Adrenal gland (tissue), 12 donors: Measurements from ENCODE around the gene HAUS7. TPM values are rescaled to one million over a fixed set of nuclear protein-coding genes. Genes with fewer than 3 reads are reported as not detected.

Experiments
- DNase-seq, 7 donors: peaks; one replicate each; pipeline ENCODE4 v3.0.0-alpha.2; 2019 to 2020
- H3K27ac ChIP-seq, 5 donors: fragments of 200-600 bp; sonication (generic) in 4 of 5; 1 replicate in 3 of 5; 2 replicates in 2 of 5; pipeline versions ENCODE4 v1.5.1 to v1.8.0; 2016 to 2020; ENCODE audit warnings: mild to moderate bottlenecking in 1 of 5
- H3K27me3 ChIP-seq: fragments of 200-600 bp; 2 replicates; pipeline ENCODE4 v1.8.0; 2021
- H3K36me3 ChIP-seq, 2 donors: fragments of 200-600 bp; replicated peaks in 1 of 2; 1 replicate in 1 of 2; 2 replicates in 1 of 2; pipeline versions ENCODE4 v1.5.1 to v1.8.0; 2018 to 2022
- H3K4me1 ChIP-seq, 2 donors: fragments of 200-600 bp; replicated peaks in 1 of 2; 1 replicate in 1 of 2; 2 replicates in 1 of 2; pipeline versions ENCODE4 v1.5.1 to v1.8.0; 2018 to 2021
- H3K4me3 ChIP-seq, 4 donors: fragments of 200-600 bp; sonication (generic) in 3 of 4; one replicate each; pipeline ENCODE4 v1.5.1; 2016 to 2018
- H3K9me3 ChIP-seq, 3 donors: fragments of 200-600 bp; sonication (generic) in 1 of 3; replicated peaks in 1 of 3; 1 replicate in 2 of 3; 2 replicates in 1 of 3; pipeline versions ENCODE4 v1.5.1 to v1.8.0; 2016 to 2021
- POLR2A ChIP-seq, 2 donors: fragments of 450-650 bp; IDR thresholded peaks; one replicate each; pipeline ENCODE4 v1.6.1; 2017; ENCODE audit warnings: antibody characterized with exemption in 2 of 2, mild to moderate bottlenecking in 2 of 2, moderate library complexity in 1 of 2
- WGBS, 4 donors: extraction: QIAGEN DNeasy Blood & Tissue Kit in 2 of 4; methylation state at CpG; one replicate each; pipeline versions ENCODE4 v1.1.5 to v1.1.7; 2013 to 2017; 5-methylcytosine and 5-hydroxymethylcytosine counted together
- intact Hi-C, 2 donors: fragments of 100-400 bp; cut with DNase I; formaldehyde crosslinking; loops; one replicate each; pipeline versions ENCODE4 v1.14.1 to v1.15.0; 2022 to 2023
- polyA plus RNA-seq, 3 donors: library from polyadenylated mRNA; stranded (reverse); fragments of 200-250 nt in 2 of 3; fragments of 350-450 nt in 1 of 3; fragmentation: Illumina TruSeq in 1 of 3; extraction: RNeasy Lipid Tissue Mini Kit (QIAGEN cat#74804) in 1 of 3; gene quantifications; one replicate each; pipeline ENCODE4 v1.2.3, GENCODE V29; 2013 to 2014
- total RNA-seq, 9 donors: library from RNA; depleted of rRNA in 4 of 9; stranded (reverse); fragments of >200 nt in 4 of 9; fragments of 120-200 nt in 1 of 9; fragmentation: NEBNext Ultra II Directional in 1 of 9; extraction: Animal tissue kit (Norgen Biotek cat#: 25700) in 1 of 9; gene quantifications; one replicate each; pipeline versions ENCODE4 v1.1.0 to v1.2.4, GENCODE V29; 2013 to 2023
- TF ChIP-seq, protein P1 (sequence below), 6 experiments: fragments of 450-650 bp in 4 of 6; fragments of 200-600 bp in 2 of 6; sonication (generic) in 1 of 6; IDR thresholded peaks; 1 replicate in 5 of 6; 2 replicates in 1 of 6; pipeline versions ENCODE4 v1.5.1 to v1.8.0; 2016 to 2021; ENCODE audit warnings: antibody characterized with exemption in 6 of 6, mild to moderate bottlenecking in 2 of 6, moderate library complexity in 1 of 6
- donor health status: healthy with polysubstance abuse.
- donor health status: Bipolar disorder and iron deficiency.
- donor health status: DM: yes; HTN: yes; CAD: no.
- donor health status: DM: no; HTN: no; CAD: no.
- donor health status: DM: no; HTN: no; CAD: no.
- donor health status: DM: yes; HTN: yes; CAD: no.

Gene HAUS7
- total and polyA plus RNA-seq, 12 donors = 7.3 to 111 (median 19.3) TPM

DNA sequence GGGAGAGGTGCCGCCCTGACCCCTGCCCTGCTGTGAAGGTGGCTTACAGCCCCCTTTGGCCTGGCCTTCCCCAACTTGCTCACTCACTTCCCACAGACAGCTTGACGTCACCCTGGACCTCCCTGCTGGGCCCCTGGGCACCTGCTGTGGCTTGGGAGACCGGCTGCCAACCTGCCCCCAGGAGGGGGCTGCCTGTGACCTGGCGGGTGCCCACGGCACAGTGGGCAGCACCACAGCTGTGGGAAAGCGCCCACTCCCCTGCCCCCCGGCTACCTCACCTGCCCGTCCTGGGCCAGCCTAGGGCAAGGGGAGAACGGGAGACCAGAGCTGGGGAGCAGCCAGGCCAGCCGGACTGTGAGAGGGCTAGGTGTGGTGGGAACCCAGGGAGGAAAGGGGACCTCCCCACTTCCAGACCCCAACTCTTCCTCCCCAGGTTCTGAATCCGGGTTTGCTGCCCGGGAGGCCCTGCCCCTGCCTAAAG, 61.5 kb downstream of the HAUS7 start:
- H3K4me3 ChIP-seq = no peak overlapping the region
- no peak for DNase-seq
- no peaks in the 10 kb centered on the region for H3K9me3 ChIP-seq
- TF ChIP-seq, protein P1, sequence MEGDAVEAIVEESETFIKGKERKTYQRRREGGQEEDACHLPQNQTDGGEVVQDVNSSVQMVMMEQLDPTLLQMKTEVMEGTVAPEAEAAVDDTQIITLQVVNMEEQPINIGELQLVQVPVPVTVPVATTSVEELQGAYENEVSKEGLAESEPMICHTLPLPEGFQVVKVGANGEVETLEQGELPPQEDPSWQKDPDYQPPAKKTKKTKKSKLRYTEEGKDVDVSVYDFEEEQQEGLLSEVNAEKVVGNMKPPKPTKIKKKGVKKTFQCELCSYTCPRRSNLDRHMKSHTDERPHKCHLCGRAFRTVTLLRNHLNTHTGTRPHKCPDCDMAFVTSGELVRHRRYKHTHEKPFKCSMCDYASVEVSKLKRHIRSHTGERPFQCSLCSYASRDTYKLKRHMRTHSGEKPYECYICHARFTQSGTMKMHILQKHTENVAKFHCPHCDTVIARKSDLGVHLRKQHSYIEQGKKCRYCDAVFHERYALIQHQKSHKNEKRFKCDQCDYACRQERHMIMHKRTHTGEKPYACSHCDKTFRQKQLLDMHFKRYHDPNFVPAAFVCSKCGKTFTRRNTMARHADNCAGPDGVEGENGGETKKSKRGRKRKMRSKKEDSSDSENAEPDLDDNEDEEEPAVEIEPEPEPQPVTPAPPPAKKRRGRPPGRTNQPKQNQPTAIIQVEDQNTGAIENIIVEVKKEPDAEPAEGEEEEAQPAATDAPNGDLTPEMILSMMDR (IDR thresholded peaks at IDR 0.05) = no peak
- TF ChIP-seq POLR2A (IDR thresholded peaks at IDR 0.05) = no peak
- H3K4me1 ChIP-seq = peaks cover 0 to 4% of the 10 kb centered on the region in 2 donors
- H3K27ac ChIP-seq = peak overlapping the region in 1 of 5 donors; percentile 29
- intact Hi-C loops = no loop called here
- H3K36me3 ChIP-seq = no peaks in the 10 kb centered on the region
- 84 to 97% (median 94%) methylated on average over 6 to 12 of the region's 12 CpGs; no CpG with 5 or more reads in 1 of the 4 donors for WGBS, 4 donors
- no peaks in the 10 kb centered on the region for H3K27me3 ChIP-seq

DNA sequence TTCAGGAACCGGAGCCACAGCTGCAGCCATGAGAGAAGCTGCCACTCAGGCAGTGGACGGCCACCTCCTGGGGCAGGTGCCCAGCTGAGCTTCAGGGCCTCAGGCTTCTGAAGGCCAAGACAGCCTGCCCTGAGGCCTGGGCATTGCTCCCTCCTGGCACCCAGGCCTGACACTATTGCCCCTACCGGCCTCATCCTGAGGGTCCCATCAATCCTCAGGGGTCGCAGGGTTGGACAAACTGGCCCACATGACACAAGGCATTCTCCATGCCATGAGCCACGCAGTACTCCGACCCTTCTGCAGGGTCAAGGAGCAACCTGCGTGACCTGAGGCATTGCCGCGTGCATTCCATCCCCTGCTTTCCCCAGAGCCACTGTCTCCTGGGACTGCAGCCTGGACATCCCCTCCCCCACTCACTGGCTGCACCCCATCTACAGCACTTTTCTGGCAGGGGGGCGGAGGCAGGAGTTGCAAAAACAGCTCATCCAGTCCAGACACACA, 62.1 kb downstream of the HAUS7 start:
- H3K36me3 ChIP-seq = no peaks in the 10 kb centered on the region
- WGBS, 4 donors = 75 to 84% (median 80%) methylated on average over 8 to 10 of the region's 10 CpGs; no CpG with 5 or more reads in 1 of the 4 donors
- H3K27me3 ChIP-seq = no peaks in the 10 kb centered on the region
- DNase-seq = no peak
- TF ChIP-seq POLR2A (IDR thresholded peaks at IDR 0.05) = no peak
- TF ChIP-seq, protein P1 (IDR thresholded peaks at IDR 0.05) = no peak
- H3K9me3 ChIP-seq = no peaks in the 10 kb centered on the region
- H3K4me3 ChIP-seq = no peak overlapping the region
- no peak overlapping the region for H3K27ac ChIP-seq
- peaks cover 0 to 4% of the 10 kb centered on the region in 2 donors for H3K4me1 ChIP-seq
- intact Hi-C loops = no loop called here

DNA sequence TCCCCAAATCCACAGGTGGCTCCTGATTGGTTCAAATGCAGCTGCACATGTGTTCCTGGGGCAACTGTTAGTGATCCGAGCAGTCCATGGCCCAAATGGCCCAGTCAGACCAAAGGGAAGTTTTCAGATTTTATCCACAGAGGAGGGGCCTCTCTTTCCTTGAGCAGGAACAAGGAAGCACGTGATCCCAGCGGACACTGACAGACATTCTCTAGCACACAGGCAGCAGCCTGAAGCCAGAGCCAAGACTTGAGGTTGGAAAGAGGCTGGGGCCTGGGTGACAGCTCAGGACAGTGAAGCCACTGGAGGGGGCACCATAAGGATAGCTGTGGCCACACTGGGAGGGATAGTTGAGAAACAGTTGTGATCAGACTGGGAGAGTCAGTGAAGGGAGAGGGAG, 62.6 kb downstream of the HAUS7 start:
- WGBS, 4 donors = 65 to 81% (median 75%) methylated on average over 3 of the region's 3 CpGs
- no peaks in the 10 kb centered on the region for H3K27me3 ChIP-seq
- TF ChIP-seq, protein P1 (IDR thresholded peaks at IDR 0.05) = no peak
- TF ChIP-seq POLR2A (IDR thresholded peaks at IDR 0.05) = no peak
- peaks cover 0 to 4% of the 10 kb centered on the region in 2 donors for H3K4me1 ChIP-seq
- intact Hi-C loops = no loop called here
- H3K4me3 ChIP-seq = no peak overlapping the region
- no peaks in the 10 kb centered on the region for H3K9me3 ChIP-seq
- no peak overlapping the region for H3K27ac ChIP-seq
- H3K36me3 ChIP-seq = no peaks in the 10 kb centered on the region
- DNase-seq = no peak

DNA sequence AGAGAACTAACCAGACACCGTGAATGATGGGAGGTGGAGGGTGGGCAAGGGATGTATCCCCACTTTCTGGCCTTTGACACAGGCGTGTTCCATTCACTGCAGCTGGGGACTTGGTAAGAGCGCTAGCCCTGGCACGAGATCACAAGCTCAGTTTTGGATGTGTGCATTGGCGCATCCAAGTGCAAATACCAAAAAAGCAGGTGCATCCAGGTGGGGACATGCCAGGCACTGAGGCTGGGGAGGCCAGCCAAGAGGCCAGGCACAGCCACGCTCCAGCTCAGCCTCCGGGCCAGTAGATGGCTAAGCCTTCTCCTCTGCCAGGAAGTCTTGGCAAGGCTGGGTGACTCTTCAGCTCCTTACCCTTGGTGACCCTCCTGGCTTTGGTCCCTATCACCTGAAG, 63.5 kb downstream of the HAUS7 start:
- Histone ChIP-seq H3K36me3 (no peaks in the 10 kb centered on the region), H3K4me3 (no peak overlapping the region), H3K27me3 (no peaks in the 10 kb centered on the region), H3K27ac (no peak overlapping the region), H3K9me3 (no peaks in the 10 kb centered on the region), H3K4me1 (no peaks in the 10 kb centered on the region)
- DNase-seq = no peak
- WGBS, 4 donors = 85 to 97% (median 86%) methylated on average over 3 to 7 of the region's 7 CpGs
- intact Hi-C loops = no loop called here
- TF ChIP-seq, protein P1 (IDR thresholded peaks at IDR 0.05) = no peak
- no peak for TF ChIP-seq POLR2A (IDR thresholded peaks at IDR 0.05)
